H1 (cell line): ENCODE measurements around the gene RPUSD4. TPM values are rescaled to one million over a fixed set of nuclear protein-coding genes. Genes with fewer than 3 reads are reported as not detected.

Experiments used
- CTCF ChIA-PET: fragments of 300-600 bp; sonication (Branson Sonifier 250); formaldehyde crosslinking; loops from one replicate; lab custom pipeline; 2021; ENCODE audit not compliant: partially characterized antibody; lab: Charles Lee
- POLR2A ChIA-PET: fragments of 300-600 bp; sonication (Branson Sonifier 250); formaldehyde crosslinking; loops from one replicate; lab custom pipeline; 2021; ENCODE audit warnings: inconsistent platforms; ENCODE audit not compliant: partially characterized antibody; lab: Charles Lee
- DNase-seq, 2 experiments: peaks; one replicate each; pipeline versions ENCODE4 v3.0.0 to v3.0.0-alpha.2; 2010 to 2022; ENCODE audit warnings: low spot score in 2 of 2, low read depth in 1 of 2, mixed read lengths in 1 of 2
- FAIRE-seq: peaks from 2 replicates; lab custom pipeline; 2011; peaks lifted over from hg19 to GRCh38; lab: Jason Lieb, UNC
- H2AFZ ChIP-seq: 2 replicates; pipeline ENCODE4 v1.8.1; 2012; ENCODE audit warnings: low read length, inconsistent platforms
- H2AK5ac ChIP-seq: 2 replicates; pipeline ENCODE4 v1.6.1; 2013; ENCODE audit warnings: low read depth, low read length
- H2BK120ac ChIP-seq: replicated peaks from 2 replicates; pipeline ENCODE3; 2013; ENCODE audit warnings: low read depth, low read length, inconsistent platforms
- H2BK12ac ChIP-seq: 2 replicates; pipeline ENCODE4 v1.6.1; 2013; ENCODE audit warnings: low read depth, low read length
- H2BK15ac ChIP-seq: 2 replicates; pipeline ENCODE4 v1.6.1; 2013; ENCODE audit warnings: low read length
- H2BK20ac ChIP-seq: 2 replicates; pipeline ENCODE4 v1.6.1; 2013; ENCODE audit warnings: low read length
- H2BK5ac ChIP-seq: 2 replicates; pipeline ENCODE4 v1.6.1; 2013; ENCODE audit warnings: low read depth, low read length
- H3K14ac ChIP-seq: 2 replicates; pipeline ENCODE4 v1.6.1; 2013; ENCODE audit warnings: inconsistent platforms; ENCODE audit not compliant: insufficient read length
- H3K18ac ChIP-seq: 2 replicates; pipeline ENCODE4 v1.6.1; 2013; ENCODE audit warnings: low read length; ENCODE audit errors: extremely low read depth
- H3K23ac ChIP-seq: 2 replicates; pipeline ENCODE4 v1.6.1; 2013; ENCODE audit warnings: inconsistent platforms; ENCODE audit not compliant: insufficient read length
- H3K23me2 ChIP-seq: 2 replicates; pipeline ENCODE4 v1.6.1; 2013; ENCODE audit warnings: low read depth, low read length
- H3K27ac ChIP-seq: 2 replicates; pipeline ENCODE4 v1.6.1; 2011; ENCODE audit warnings: low read depth, low read length, inconsistent platforms
- H3K27me3 ChIP-seq, 4 experiments: replicated peaks in 1 of 4; 1 replicate in 1 of 4; 2 replicates in 3 of 4; pipeline versions ENCODE4 v1.6.1 to v1.8.1; 2011 to 2013; ENCODE audit warnings: low read length in 3 of 4, mild to moderate bottlenecking in 3 of 4, inconsistent platforms in 2 of 4, mixed read lengths in 2 of 4, moderate library complexity in 1 of 4; ENCODE audit not compliant: control insufficient read depth in 3 of 4, insufficient read depth in 3 of 4; ENCODE audit errors: extremely low read depth in 1 of 4
- H3K36me3 ChIP-seq, 4 experiments: 2 replicates each; pipeline versions ENCODE4 v1.6.1 to v1.8.1; 2011 to 2013; ENCODE audit warnings: mild to moderate bottlenecking in 4 of 4, low read length in 3 of 4, moderate library complexity in 2 of 4, control low read depth in 1 of 4, inconsistent platforms in 1 of 4; ENCODE audit not compliant: insufficient read depth in 4 of 4, control insufficient read depth in 2 of 4
- H3K4ac ChIP-seq: replicated peaks from 2 replicates; pipeline ENCODE3; 2013; ENCODE audit warnings: low read length, low read depth, mixed read lengths, inconsistent platforms; ENCODE audit not compliant: insufficient read length
- H3K4me1 ChIP-seq, 4 experiments: replicated peaks in 1 of 4; 1 replicate in 1 of 4; 2 replicates in 3 of 4; pipeline versions ENCODE4 v1.6.1 to v1.8.1; 2011 to 2013; ENCODE audit warnings: low read length in 3 of 4, inconsistent platforms in 2 of 4, mixed read lengths in 1 of 4; ENCODE audit not compliant: insufficient read depth in 4 of 4, control insufficient read depth in 3 of 4
- H3K4me2 ChIP-seq, 2 experiments: 2 replicates each; pipeline versions ENCODE4 v1.6.1 to v1.8.1; 2011 to 2013; ENCODE audit warnings: low read depth in 2 of 2, low read length in 2 of 2, control low read depth in 1 of 2, inconsistent platforms in 1 of 2, mild to moderate bottlenecking in 1 of 2; ENCODE audit not compliant: insufficient read depth in 1 of 2
- H3K4me3 ChIP-seq, 4 experiments: fragments of 200-600, 300-600 bp in 1 of 4; sonication (generic), shearing (Covaris generic), sonication (Bioruptor Twin) in 1 of 4; 2 replicates each; pipeline versions ENCODE4 v1.5.1 to v1.8.1; 2011 to 2016; ENCODE audit warnings: low read length in 4 of 4, low read depth in 3 of 4, control low read depth in 2 of 4, inconsistent platforms in 2 of 4, mild to moderate bottlenecking in 2 of 4, mixed read lengths in 1 of 4, moderate library complexity in 1 of 4; ENCODE audit not compliant: insufficient read depth in 2 of 4; ENCODE audit errors: extremely low read depth in 1 of 4
- H3K56ac ChIP-seq: replicated peaks from 2 replicates; pipeline ENCODE3; 2013; ENCODE audit warnings: low read depth, mild to moderate bottlenecking, mixed read lengths, low read length, inconsistent platforms; ENCODE audit not compliant: insufficient read length
- H3K79me1 ChIP-seq: 2 replicates; pipeline ENCODE4 v1.6.1; 2013; ENCODE audit warnings: low read depth, low read length, control low read depth
- H3K79me2 ChIP-seq, 2 experiments: 2 replicates each; pipeline versions ENCODE4 v1.6.1 to v1.8.1; 2012 to 2013; ENCODE audit warnings: low read length in 2 of 2, mild to moderate bottlenecking in 2 of 2, inconsistent platforms in 1 of 2; ENCODE audit not compliant: insufficient read depth in 2 of 2, control insufficient read depth in 1 of 2
- H3K9ac ChIP-seq, 4 experiments: replicated peaks in 1 of 4; 1 replicate in 1 of 4; 2 replicates in 3 of 4; pipeline versions ENCODE4 v1.6.1 to v1.8.1; 2011 to 2013; ENCODE audit warnings: low read depth in 3 of 4, low read length in 3 of 4, control low read depth in 2 of 4, mild to moderate bottlenecking in 2 of 4, moderate library complexity in 2 of 4, inconsistent platforms in 1 of 4; ENCODE audit errors: extremely low read depth in 1 of 4
- H3K9me3 ChIP-seq, 2 experiments: 2 replicates each; pipeline versions ENCODE4 v1.6.1 to v1.8.1; 2012 to 2013; ENCODE audit warnings: mild to moderate bottlenecking in 2 of 2, moderate library complexity in 2 of 2, control low read depth in 1 of 2, inconsistent platforms in 1 of 2, low read depth in 1 of 2, low read length in 1 of 2, mixed read lengths in 1 of 2; ENCODE audit not compliant: insufficient read depth in 2 of 2
- H4K20me1 ChIP-seq, 2 experiments: replicated peaks in 1 of 2; 2 replicates each; pipeline versions ENCODE3 to v1.8.1; 2011 to 2013; ENCODE audit warnings: inconsistent platforms in 2 of 2, low read length in 2 of 2, mild to moderate bottlenecking in 1 of 2; ENCODE audit not compliant: insufficient read depth in 2 of 2, control insufficient read depth in 1 of 2
- H4K5ac ChIP-seq: 2 replicates; pipeline ENCODE4 v1.6.1; 2013; ENCODE audit warnings: low read length, low read depth, mixed read lengths, inconsistent platforms; ENCODE audit not compliant: insufficient read length
- H4K8ac ChIP-seq: 2 replicates; pipeline ENCODE4 v1.8.0; 2013; ENCODE audit warnings: mild to moderate bottlenecking, moderate library complexity, low read length, inconsistent platforms; ENCODE audit not compliant: insufficient read depth; ENCODE audit errors: extremely low read depth
- H4K91ac ChIP-seq: replicated peaks from 2 replicates; pipeline ENCODE3; 2013; ENCODE audit warnings: low read length, mixed read lengths, inconsistent platforms; ENCODE audit not compliant: insufficient read length
- BCL11A ChIP-seq, 2 experiments: IDR thresholded peaks; one replicate each; pipeline ENCODE4 v1.6.1; 2011; ENCODE audit warnings: low read depth in 2 of 2, low read length in 2 of 2, mild to moderate bottlenecking in 2 of 2
- CBX5 ChIP-seq: fragments of 300-800, 300-1000 bp; sonication (generic); IDR thresholded peaks from 2 replicates; pipeline ENCODE4 v1.7.1; 2016; ENCODE audit warnings: antibody characterized with exemption, low read length, low read depth
- CBX8 ChIP-seq: fragments of 300-800, 300-1000 bp; sonication (generic); IDR thresholded peaks from 2 replicates; pipeline ENCODE4 v1.7.1; 2016; ENCODE audit warnings: low read depth, low read length, borderline replicate concordance
- CHD2 ChIP-seq: IDR thresholded peaks from 2 replicates; pipeline ENCODE4 v1.6.1; 2012; ENCODE audit warnings: low read length, improper control_type of control experiment
- CREB1 ChIP-seq: IDR thresholded peaks from 2 replicates; pipeline ENCODE4 v1.6.1; 2012; ENCODE audit warnings: inconsistent platforms
- E2F6 ChIP-seq: IDR thresholded peaks from 2 replicates; pipeline ENCODE4 v1.6.1; 2012; ENCODE audit warnings: inconsistent platforms
- EZH2 ChIP-seq: fragments of 200-600 bp; sonication (generic); IDR thresholded peaks from 2 replicates; pipeline ENCODE4 v1.7.1; 2012; ENCODE audit warnings: low read depth, mild to moderate bottlenecking, moderate library complexity, low read length, inconsistent platforms; ENCODE audit not compliant: severe bottlenecking
- GABPA ChIP-seq: IDR thresholded peaks from 2 replicates; pipeline ENCODE4 v1.6.1; 2011; ENCODE audit warnings: mild to moderate bottlenecking, low read length, moderate library complexity, borderline replicate concordance; ENCODE audit not compliant: insufficient read depth
- HDAC2 ChIP-seq, 2 experiments: fragments of 300-600 bp in 1 of 2; sonication (generic) in 1 of 2; IDR thresholded peaks; 2 replicates each; pipeline ENCODE4 v1.6.1; 2011 to 2012; ENCODE audit warnings: low read depth in 2 of 2, low read length in 2 of 2, mild to moderate bottlenecking in 2 of 2, moderate library complexity in 2 of 2, borderline replicate concordance in 1 of 2, inconsistent platforms in 1 of 2
- HDAC6 ChIP-seq: IDR thresholded peaks from one replicate; pipeline ENCODE4 v1.7.1; 2012; ENCODE audit warnings: low read depth, mild to moderate bottlenecking, inconsistent platforms, low read length, moderate library complexity
- POLR2A ChIP-seq, 2 experiments: IDR thresholded peaks; 1 replicate in 1 of 2; 2 replicates in 1 of 2; pipeline ENCODE4 v1.6.1; 2011; ENCODE audit warnings: low read depth in 2 of 2, low read length in 2 of 2, mild to moderate bottlenecking in 2 of 2; ENCODE audit errors: control extremely low read depth in 1 of 2
- RXRA ChIP-seq: IDR thresholded peaks from 2 replicates; pipeline ENCODE4 v1.6.1; 2011; ENCODE audit warnings: low read depth, mild to moderate bottlenecking, low read length, moderate library complexity; ENCODE audit not compliant: insufficient read depth
- TAF1 ChIP-seq: IDR thresholded peaks from 2 replicates; pipeline ENCODE4 v1.6.1; 2011; ENCODE audit warnings: mild to moderate bottlenecking, low read depth, low read length
- polyA plus RNA-seq, 7 experiments: library from polyadenylated mRNA; depleted of rRNA in 3 of 7; stranded (reverse) in 5 of 7; unstranded in 2 of 7; fragments of >200 nt in 5 of 7; fragments of 200-250 nt in 2 of 7; gene quantifications; 1 replicate in 5 of 7; 2 replicates in 1 of 7; 4 replicates in 1 of 7; pipeline versions ENCODE4 v1.2.1 to v1.2.3, GENCODE V29; 2011 to 2013; ENCODE audit warnings: missing spikeins in 2 of 7, mixed read lengths in 2 of 7
- total RNA-seq: library from RNA; stranded (reverse); fragmentation: NEBNext Ultra II Directional; extraction: Animal tissue kit (Norgen Biotek cat#: 25700); gene quantifications from 2 replicates; pipeline ENCODE4 v1.2.1, GENCODE V29; 2021

Gene RPUSD4
- total and polyA plus RNA-seq, 2 of the 8 experiments (the other 6 are each of a cell fraction or from before 2014, with no cell fraction given) = 36.1 to 50.7 TPM

- no peak overlapping the region for H3K56ac ChIP-seq
- H3K4ac ChIP-seq = no peak overlapping the region
- H3K27ac ChIP-seq = no peak overlapping the region
- H3K23ac ChIP-seq = no peak overlapping the region
- FAIRE-seq (no peak), DNase-seq (no peak)
- H3K23me2 ChIP-seq = no peaks in the 10 kb centered on the region
- H2AK5ac ChIP-seq = no peak overlapping the region
- H4K8ac ChIP-seq = no peak overlapping the region
- H3K4me3 ChIP-seq = no peak overlapping the region
- H3K79me2 ChIP-seq = no peaks in the 10 kb centered on the region
- H3K36me3 ChIP-seq = no peaks in the 10 kb centered on the region
- H3K79me1 ChIP-seq = no peaks in the 10 kb centered on the region; the same call in 1 of the 2 replicates
- H3K9me3 ChIP-seq = no peaks in the 10 kb centered on the region; a peak in 1 of 4 replicates
- no peak overlapping the region for H3K9ac ChIP-seq
- no peak overlapping the region for H3K14ac ChIP-seq
- H3K27me3 ChIP-seq = no peaks in the 10 kb centered on the region
- H2BK5ac ChIP-seq = no peak overlapping the region
- peaks cover 0 to 6% (median 3%) of the 10 kb centered on the region in 4 experiments; a peak in 6 of 7 replicates for H3K4me1 ChIP-seq
- no peak overlapping the region for H4K91ac ChIP-seq
- no peak overlapping the region for H2BK120ac ChIP-seq
- no peak overlapping the region for H2BK15ac ChIP-seq
- no peak overlapping the region for H3K4me2 ChIP-seq
- H2BK20ac ChIP-seq = no peak overlapping the region
- ChIA-PET POLR2A (interaction anchor here (0.7 to 1.0 kb wide), 4 partner anchors 26 to 227 kb away, joined by 3 read pairs; no protein-coding TSS in a partner anchor), CTCF (interaction anchor here (0.7 to 2.9 kb wide), 7 partner anchors 10 to 96 kb away, joined by 3 to 6 read pairs (median 4); no protein-coding TSS in a partner anchor)
- no peak overlapping the region for H3K18ac ChIP-seq
- no peaks in the 10 kb centered on the region for H4K20me1 ChIP-seq
- H2BK12ac ChIP-seq = no peak overlapping the region
- H2AFZ ChIP-seq = no peak overlapping the region
- no peak overlapping the region for H4K5ac ChIP-seq
- TF ChIP-seq CBX8 = no peak
- TF ChIP-seq HDAC6 = no peak
- TF ChIP-seq RXRA = no peak
- no peak for TF ChIP-seq CHD2
- no peak for TF ChIP-seq GABPA
- TF ChIP-seq EZH2 = no peak
- no peak for TF ChIP-seq E2F6
- no peak for TF ChIP-seq CBX5
- TF ChIP-seq TAF1 = no peak
- no peak for TF ChIP-seq BCL11A (IDR thresholded peaks at IDR 0.05; ENCODE audit: low read depth in 2 of 2, low read length in 2 of 2)
- no peak for TF ChIP-seq CREB1
- TF ChIP-seq HDAC2 (IDR thresholded peaks at IDR 0.05; ENCODE audit: borderline replicate concordance in 1 of 2, low read depth in 2 of 2, low read length in 2 of 2) = no peak
- TF ChIP-seq POLR2A (IDR thresholded peaks at IDR 0.05; ENCODE audit: control extremely low read depth in 1 of 2, low read depth in 2 of 2, low read length in 2 of 2) = no peak
Measured at GRCh38 chr11:126152586-126152985, 58.9 kb downstream of the RPUSD4 start.
